Thoracic aorta (tissue), 2 donors: ENCODE data around the gene SPOP. TPM values are rescaled to one million over a fixed set of nuclear protein-coding genes. Genes with fewer than 3 reads are reported as not detected.
A peak's percentile ranks its signal among the peaks of the same experiment; 100 is the strongest.

Experiments
- ATAC-seq: fragments of 150-250 bp; one replicate; pipeline ENCODE4 v1.8.0; 2017; ENCODE audit warnings: low read depth; ENCODE audit not compliant: insufficient number of reproducible peaks, low FRiP score
- DNase-seq: peaks from one replicate; pipeline ENCODE4 v3.0.0-alpha.2; 2020; ENCODE audit warnings: low spot score
- H3K27ac ChIP-seq, 2 donors: fragments of 200-600 bp; sonication (generic); 1 replicate in 1 of 2; 2 replicates in 1 of 2; pipeline ENCODE4 v1.5.1; 2016; ENCODE audit warnings: mild to moderate bottlenecking in 2 of 2, moderate library complexity in 2 of 2
- H3K27me3 ChIP-seq: fragments of 200-600 bp; sonication (generic); replicated peaks from 2 replicates; pipeline ENCODE4 v1.6.0; 2016; ENCODE audit warnings: mild to moderate bottlenecking; ENCODE audit not compliant: insufficient read depth
- H3K36me3 ChIP-seq: fragments of 200-600 bp; sonication (generic); one replicate; pipeline ENCODE4 v1.5.1; 2016
- H3K4me1 ChIP-seq, 2 donors: fragments of 200-600 bp; sonication (generic); 1 replicate in 1 of 2; 2 replicates in 1 of 2; pipeline versions ENCODE4 v1.5.1 to v1.6.0; 2016; ENCODE audit warnings: low read depth in 2 of 2, mild to moderate bottlenecking in 1 of 2; ENCODE audit not compliant: control insufficient read depth in 1 of 2
- H3K4me3 ChIP-seq: fragments of 200-600 bp; sonication (generic); 2 replicates; pipeline ENCODE4 v1.5.1; 2016; ENCODE audit warnings: mild to moderate bottlenecking
- H3K9me3 ChIP-seq: fragments of 200-600 bp; sonication (generic); 2 replicates; pipeline ENCODE4 v1.5.1; 2016
- total RNA-seq, 2 donors: library from RNA; depleted of rRNA; stranded (reverse); fragments of >200 nt; gene quantifications; one replicate each; pipeline versions ENCODE4 v1.1.0 to v1.2.3, GENCODE V29; 2016
- TF ChIP-seq, protein P1 (sequence below): fragments of 200-600 bp; sonication (generic); IDR thresholded peaks from one replicate; pipeline ENCODE4 v1.5.1; 2019; ENCODE audit warnings: antibody characterized with exemption

SPOP gene
- total RNA-seq, 2 donors from 2014 or later = 97.7 to 123 TPM

DNA sequence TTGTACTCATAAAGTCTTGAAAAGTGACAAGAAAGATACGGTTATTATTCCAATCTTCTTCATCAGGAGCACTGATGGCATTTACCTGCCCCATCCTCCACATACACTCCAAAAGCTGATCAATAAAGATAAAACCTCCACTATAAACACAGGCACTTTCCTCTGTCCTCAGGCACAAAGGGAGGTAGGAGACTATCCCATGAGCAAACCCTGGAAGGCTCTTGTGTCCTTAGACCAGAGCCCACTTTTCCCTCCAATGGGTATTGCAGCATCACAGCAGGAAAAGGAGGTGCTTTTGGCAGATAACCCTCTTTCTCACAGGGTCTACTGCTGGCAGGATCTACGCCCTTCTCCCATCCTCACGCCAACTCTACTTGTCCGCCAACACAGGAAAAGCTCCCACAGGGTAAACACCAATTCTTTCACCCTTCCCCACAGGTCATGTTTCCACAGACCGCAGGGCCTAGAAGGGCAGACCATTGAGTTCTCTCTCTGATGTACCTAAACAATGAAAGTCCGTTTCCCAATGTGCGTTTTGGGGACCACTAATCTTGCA, 73.5 kb downstream of the SPOP start:
- H3K36me3 ChIP-seq = peaks cover 59% of the 10 kb centered on the region
- peak overlapping the region; percentile 55 to 69 for H3K27ac ChIP-seq
- no peaks in the 10 kb centered on the region for H3K27me3 ChIP-seq
- no peak overlapping the region for H3K4me3 ChIP-seq
- ATAC-seq (no peak), DNase-seq (no peak)
- TF ChIP-seq, protein P1, sequence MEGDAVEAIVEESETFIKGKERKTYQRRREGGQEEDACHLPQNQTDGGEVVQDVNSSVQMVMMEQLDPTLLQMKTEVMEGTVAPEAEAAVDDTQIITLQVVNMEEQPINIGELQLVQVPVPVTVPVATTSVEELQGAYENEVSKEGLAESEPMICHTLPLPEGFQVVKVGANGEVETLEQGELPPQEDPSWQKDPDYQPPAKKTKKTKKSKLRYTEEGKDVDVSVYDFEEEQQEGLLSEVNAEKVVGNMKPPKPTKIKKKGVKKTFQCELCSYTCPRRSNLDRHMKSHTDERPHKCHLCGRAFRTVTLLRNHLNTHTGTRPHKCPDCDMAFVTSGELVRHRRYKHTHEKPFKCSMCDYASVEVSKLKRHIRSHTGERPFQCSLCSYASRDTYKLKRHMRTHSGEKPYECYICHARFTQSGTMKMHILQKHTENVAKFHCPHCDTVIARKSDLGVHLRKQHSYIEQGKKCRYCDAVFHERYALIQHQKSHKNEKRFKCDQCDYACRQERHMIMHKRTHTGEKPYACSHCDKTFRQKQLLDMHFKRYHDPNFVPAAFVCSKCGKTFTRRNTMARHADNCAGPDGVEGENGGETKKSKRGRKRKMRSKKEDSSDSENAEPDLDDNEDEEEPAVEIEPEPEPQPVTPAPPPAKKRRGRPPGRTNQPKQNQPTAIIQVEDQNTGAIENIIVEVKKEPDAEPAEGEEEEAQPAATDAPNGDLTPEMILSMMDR = no peak
- H3K9me3 ChIP-seq = no peaks in the 10 kb centered on the region
- H3K4me1 ChIP-seq = peaks cover 25 to 45% of the 10 kb centered on the region in 2 donors

DNA sequence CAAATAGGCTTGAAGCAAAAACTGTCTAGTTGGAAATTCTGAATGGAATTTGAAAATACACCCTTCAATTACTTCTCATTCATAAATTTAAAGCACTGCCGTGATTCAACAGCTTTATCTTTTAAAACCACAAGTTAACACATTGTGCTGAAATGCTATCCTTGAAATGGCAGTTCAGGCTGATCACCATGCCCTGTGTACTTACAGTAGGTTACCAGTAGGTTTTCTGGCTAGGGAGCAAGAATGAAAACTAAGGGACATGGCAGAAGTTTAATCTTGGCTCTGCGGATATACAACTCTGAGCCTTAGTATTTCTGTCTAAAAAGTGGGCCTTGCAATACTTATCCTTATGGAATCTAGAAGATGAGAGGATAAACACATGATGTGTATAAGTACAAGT, 74.2 kb downstream of the SPOP start:
- H3K9me3 ChIP-seq = no peaks in the 10 kb centered on the region
- H3K27ac ChIP-seq = peak overlapping the region; percentile 55 to 69
- H3K27me3 ChIP-seq = no peaks in the 10 kb centered on the region
- no peak for DNase-seq
- H3K36me3 ChIP-seq = peaks cover 54% of the 10 kb centered on the region
- no peak for ATAC-seq
- TF ChIP-seq, protein P1 = peak; percentile 45
- H3K4me1 ChIP-seq = peaks cover 25 to 46% of the 10 kb centered on the region in 2 donors
- H3K4me3 ChIP-seq = no peak overlapping the region

DNA sequence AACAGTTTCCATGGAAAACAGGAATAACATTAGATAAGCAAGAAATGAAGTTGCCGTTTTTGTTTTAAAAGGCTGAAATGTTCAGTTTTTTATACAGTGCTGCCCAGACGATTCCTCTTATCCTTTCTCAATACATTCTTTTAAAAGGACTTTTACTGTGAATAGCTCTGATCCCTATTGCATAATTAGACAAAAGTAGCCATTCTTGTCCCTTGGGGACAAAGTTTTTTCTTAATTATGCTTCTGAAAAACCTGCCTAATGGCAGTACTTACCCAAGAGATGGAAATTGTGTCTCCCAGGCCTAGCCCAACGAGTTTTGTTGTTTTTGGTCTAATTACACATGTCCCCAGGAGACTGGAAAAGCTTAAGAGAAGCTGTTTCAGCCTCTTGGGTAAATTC, 74.7 kb downstream of the SPOP start:
- Histone ChIP-seq H3K27me3 (no peaks in the 10 kb centered on the region), H3K9me3 (no peaks in the 10 kb centered on the region), H3K36me3 (peaks cover 53% of the 10 kb centered on the region), H3K4me1 (peaks cover 26 to 50% of the 10 kb centered on the region in 2 donors), H3K27ac (peak overlapping the region; percentile 55 to 69), H3K4me3 (no peak overlapping the region)
- DNase-seq (no peak), ATAC-seq (peak; percentile 50)
- TF ChIP-seq, protein P1 = no peak

DNA sequence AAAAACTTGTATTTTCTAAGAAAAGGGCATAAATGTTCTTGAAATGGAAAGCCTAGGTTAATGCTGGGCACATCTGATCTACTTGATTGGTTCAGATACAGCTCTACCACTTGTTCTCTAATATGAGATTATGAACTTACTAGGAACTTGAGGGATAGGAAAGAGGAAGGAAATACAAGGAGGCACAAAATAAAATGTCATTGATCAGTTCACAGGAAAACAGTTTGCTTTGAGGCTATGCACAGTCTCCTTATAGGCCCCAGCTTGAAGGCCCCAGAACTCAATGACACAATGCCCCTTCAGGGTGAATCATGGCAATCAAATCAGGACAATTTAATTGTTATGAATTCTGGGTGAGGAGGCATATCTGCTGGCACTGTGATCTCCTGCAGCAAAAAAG, 75.1 kb downstream of the SPOP start:
- H3K9me3 ChIP-seq = no peaks in the 10 kb centered on the region
- TF ChIP-seq, protein P1 = no peak
- H3K4me3 ChIP-seq = no peak overlapping the region
- no peaks in the 10 kb centered on the region for H3K27me3 ChIP-seq
- H3K36me3 ChIP-seq = peaks cover 50% of the 10 kb centered on the region
- peaks cover 30 to 55% of the 10 kb centered on the region in 2 donors for H3K4me1 ChIP-seq
- ATAC-seq (no peak), DNase-seq (no peak)
- H3K27ac ChIP-seq = peak overlapping the region; percentile 55 to 69

DNA sequence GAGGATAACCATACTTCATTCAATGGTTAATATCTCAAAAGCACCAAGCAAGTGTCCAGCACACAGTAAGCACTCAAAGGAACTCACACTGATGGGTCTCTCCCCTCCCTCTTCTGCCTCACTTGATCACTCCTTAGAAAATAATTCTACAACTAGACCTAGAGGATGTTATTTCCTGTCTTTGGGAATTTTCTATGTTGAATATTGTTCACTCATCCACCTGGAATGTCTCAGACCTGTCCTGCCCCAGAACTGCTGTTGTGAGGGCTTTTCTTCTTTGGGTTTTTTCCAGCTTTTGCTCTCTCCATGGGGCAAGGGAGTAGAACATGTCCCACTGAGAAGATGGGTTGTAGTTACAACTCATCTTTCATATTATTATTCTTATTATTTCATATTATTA, 76.9 kb downstream of the SPOP start:
- Histone ChIP-seq H3K4me1 (peaks cover 31 to 49% of the 10 kb centered on the region in 2 donors), H3K27ac (peak overlapping the region in 1 of 2 donors; percentile 3)

More for the DNA sequence above, 76.9 kb downstream of the SPOP start:
- ATAC-seq (no peak), DNase-seq (no peak)
- TF ChIP-seq, protein P1 = no peak
- no peaks in the 10 kb centered on the region for H3K27me3 ChIP-seq
- peaks cover 49% of the 10 kb centered on the region for H3K36me3 ChIP-seq
- H3K4me3 ChIP-seq = no peak overlapping the region
- no peaks in the 10 kb centered on the region for H3K9me3 ChIP-seq
